Endothelial cell of umbilical vein (primary cell): ENCODE results near the gene SPDYE1. TPM values are rescaled to one million over a fixed set of nuclear protein-coding genes. Genes with fewer than 3 reads are reported as not detected.
"Not testable (repeated sequence)": the region's sequence is repeated elsewhere in the genome, so short reads cannot be mapped to it uniquely, and the experiment has no call there.

Source experiments
- BruUV-seq: library from RNA; stranded (reverse); fragments of 400-500 nt; replicated peaks from 2 replicates; lab custom pipeline; 2021; lab: Mats Ljungman, UMichigan
- CTCF ChIA-PET: fragments of 300-600, 350-600 bp; sonication (Branson Sonifier 250); formaldehyde crosslinking; loops from one replicate; lab custom pipeline; 2021; ENCODE audit warnings: antibody characterized with exemption, inconsistent platforms; lab: Charles Lee
- POLR2A ChIA-PET: fragments of 300-600, 350-600 bp; sonication (Branson Sonifier 250); formaldehyde crosslinking; loops from one replicate; lab custom pipeline; 2021; ENCODE audit warnings: antibody characterized with exemption, inconsistent platforms; lab: Charles Lee
- DNase-seq: peaks from one replicate; pipeline ENCODE4 v3.0.0-alpha.2; 2011; ENCODE audit warnings: low read depth, low spot score
- FAIRE-seq: peaks from 2 replicates; lab custom pipeline; 2011; peaks lifted over from hg19 to GRCh38; lab: Jason Lieb, UNC
- H2AFZ ChIP-seq: 2 replicates; pipeline ENCODE4 v1.6.0; 2012; ENCODE audit warnings: low read depth, low read length, control low read depth, inconsistent platforms
- H3K27ac ChIP-seq: 2 replicates; pipeline ENCODE4 v1.5.1; 2011; ENCODE audit warnings: low read depth, mild to moderate bottlenecking, control low read depth, low read length, moderate library complexity; ENCODE audit not compliant: insufficient read depth
- H3K27me3 ChIP-seq, 2 experiments: 2 replicates each; pipeline versions ENCODE4 v1.6.0 to v1.6.1; 2011; ENCODE audit warnings: low read length in 2 of 2, mixed read lengths in 1 of 2; ENCODE audit not compliant: control insufficient read depth in 2 of 2, insufficient read depth in 2 of 2
- H3K36me3 ChIP-seq, 2 experiments: 2 replicates in 1 of 2; 3 replicates in 1 of 2; pipeline ENCODE4 v1.5.1; 2011; ENCODE audit warnings: low read length in 2 of 2, mild to moderate bottlenecking in 1 of 2, moderate library complexity in 1 of 2; ENCODE audit not compliant: control insufficient read depth in 2 of 2, insufficient read depth in 2 of 2; ENCODE audit errors: extremely low read depth in 1 of 2
- H3K4me1 ChIP-seq: 3 replicates; pipeline ENCODE4 v1.5.1; 2011; ENCODE audit warnings: mild to moderate bottlenecking, low read length; ENCODE audit not compliant: control insufficient read depth, insufficient read depth; ENCODE audit errors: extremely low read depth
- H3K4me2 ChIP-seq: 2 replicates; pipeline ENCODE4 v1.6.1; 2011; ENCODE audit warnings: low read length, control low read depth, mixed read lengths; ENCODE audit not compliant: insufficient read depth
- H3K4me3 ChIP-seq, 3 experiments: fragments of 200-600 bp in 1 of 3; sonication (generic), shearing (Covaris generic) in 1 of 3; replicated peaks in 1 of 3; 2 replicates each; pipeline ENCODE4 v1.5.1; 2011 to 2016; ENCODE audit warnings: control low read depth in 3 of 3, low read length in 3 of 3, mild to moderate bottlenecking in 2 of 3, inconsistent platforms in 1 of 3, low read depth in 1 of 3, moderate library complexity in 1 of 3; ENCODE audit not compliant: insufficient read depth in 1 of 3
- H3K79me2 ChIP-seq: 2 replicates; pipeline ENCODE4 v1.6.0; 2012; ENCODE audit warnings: low read length, inconsistent platforms; ENCODE audit not compliant: control insufficient read depth, insufficient read depth
- H3K9ac ChIP-seq: replicated peaks from 2 replicates; pipeline ENCODE3; 2011; ENCODE audit warnings: low read length, control low read depth; ENCODE audit not compliant: insufficient read depth; ENCODE audit errors: extremely low read depth
- H3K9me1 ChIP-seq: replicated peaks from 3 replicates; pipeline ENCODE4 v1.6.0; 2011; ENCODE audit warnings: mild to moderate bottlenecking, low read length; ENCODE audit not compliant: control insufficient read depth, insufficient read depth; ENCODE audit errors: extremely low read depth
- H3K9me3 ChIP-seq: replicated peaks from 2 replicates; pipeline ENCODE4 v1.5.1; 2012; ENCODE audit warnings: low read length, inconsistent platforms; ENCODE audit not compliant: control insufficient read depth, insufficient read depth
- H4K20me1 ChIP-seq: replicated peaks from 2 replicates; pipeline ENCODE3; 2011; ENCODE audit warnings: mild to moderate bottlenecking, low read length; ENCODE audit not compliant: control insufficient read depth, insufficient read depth; ENCODE audit errors: extremely low read depth
- CTCF ChIP-seq, 2 donors: IDR thresholded peaks; 1 replicate in 1 of 2; 2 replicates in 1 of 2; pipeline ENCODE4 v1.5.1; 2011; ENCODE audit warnings: low read length in 2 of 2, mild to moderate bottlenecking in 2 of 2, moderate library complexity in 2 of 2, control low read depth in 1 of 2, inconsistent platforms in 1 of 2, low read depth in 1 of 2; ENCODE audit not compliant: insufficient read depth in 1 of 2; ENCODE audit errors: extremely low read depth in 1 of 2
- dilution Hi-C: fragments of 300-500 bp; cut with MboI; formaldehyde crosslinking; loops from one replicate; pipeline ENCODE4 v1.15.0; 2019; ENCODE audit warnings: low sequenced_read_pairs; ENCODE audit not compliant: extremely low pct_ligation_motif_present
- intact Hi-C: fragments of 100-400 bp; cut with micrococcal nuclease; formaldehyde crosslinking; loops from one replicate; pipeline ENCODE4 v1.10.0; 2022
- polyA plus RNA-seq, 4 experiments: library from polyadenylated mRNA; depleted of rRNA in 3 of 4; stranded (reverse) in 3 of 4; unstranded in 1 of 4; fragments of >200 nt; gene quantifications; 2 replicates each; pipeline versions ENCODE4 v1.2.1 to v1.2.3, GENCODE V29; 2011 to 2012; ENCODE audit warnings: missing spikeins in 1 of 4
- total RNA-seq: library from RNA; stranded (reverse); gene quantifications from 2 replicates; pipeline ENCODE4 v1.2.3, GENCODE V29; 2021

Gene SPDYE1
- total and polyA plus RNA-seq, 2 donors (not counting 3 experiments of a cell fraction or from before 2014, with no cell fraction given): not detected

GRCh38 chr7:43983736-43984135, 14.0 kb upstream of the SPDYE1 start:
- FAIRE-seq, H3K79me2 ChIP-seq, dilution Hi-C loops, H3K36me3 ChIP-seq, H4K20me1 ChIP-seq, DNase-seq, H3K4me3 ChIP-seq, H3K27ac ChIP-seq, H3K4me2 ChIP-seq, H3K27me3 ChIP-seq, POLR2A ChIA-PET, H3K9ac ChIP-seq, H3K9me3 ChIP-seq, H3K4me1 ChIP-seq, H2AFZ ChIP-seq, CTCF ChIA-PET, intact Hi-C loops, H3K9me1 ChIP-seq, BruUV-seq: not testable (repeated sequence)

- H3K79me2 ChIP-seq, H3K36me3 ChIP-seq, FAIRE-seq, H3K27ac ChIP-seq, H2AFZ ChIP-seq, intact Hi-C loops, CTCF ChIA-PET, POLR2A ChIA-PET, H4K20me1 ChIP-seq, H3K9me3 ChIP-seq, BruUV-seq, H3K9ac ChIP-seq, H3K27me3 ChIP-seq, dilution Hi-C loops, H3K4me1 ChIP-seq, H3K4me2 ChIP-seq, H3K9me1 ChIP-seq, H3K4me3 ChIP-seq: not testable (repeated sequence)
- TF ChIP-seq CTCF (IDR thresholded peaks at IDR 0.05; ENCODE audit: extremely low read depth in 1 of 2, insufficient read depth in 1 of 2, low read depth in 1 of 2, low read length in 2 of 2): peak; percentile 15 to 70
- peak; percentile 74 for DNase-seq
Measured at GRCh38 chr7:43985904-43986864, 11.5 kb upstream of the SPDYE1 start.

DNA sequence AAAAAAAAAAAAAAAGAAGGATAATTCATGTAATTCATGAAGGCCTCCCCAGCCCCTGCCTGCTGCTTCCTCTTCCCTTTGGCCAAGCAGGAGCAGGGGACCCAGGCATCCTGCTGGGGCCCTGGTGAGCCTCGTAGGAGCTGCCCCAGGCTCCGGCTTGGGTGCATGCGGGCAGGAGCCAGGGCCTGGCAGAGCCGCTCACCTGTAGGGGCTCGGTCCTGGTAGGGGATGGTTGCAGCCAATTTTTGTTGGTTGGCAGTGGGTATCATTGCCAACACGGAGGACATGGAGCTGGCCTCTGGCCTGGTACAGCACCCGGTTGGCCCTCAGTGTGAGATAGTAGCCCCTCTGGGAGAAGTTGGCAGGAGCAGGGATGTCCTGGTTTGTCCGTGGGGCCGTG, 10.2 kb upstream of the SPDYE1 start:
- H3K4me2 ChIP-seq, H4K20me1 ChIP-seq, H3K9ac ChIP-seq, FAIRE-seq, H3K27ac ChIP-seq, BruUV-seq, H3K36me3 ChIP-seq, H3K79me2 ChIP-seq, H3K9me1 ChIP-seq, POLR2A ChIA-PET, CTCF ChIA-PET, H3K4me1 ChIP-seq, DNase-seq, H3K4me3 ChIP-seq, intact Hi-C loops, H2AFZ ChIP-seq, dilution Hi-C loops, H3K27me3 ChIP-seq, H3K9me3 ChIP-seq: not testable (repeated sequence)
